Neuron (in vitro differentiated cells): ENCODE data around the gene CHMP1A.
"Not testable (repeated sequence)": the region's sequence is repeated elsewhere in the genome, so short reads cannot be mapped to it uniquely, and the experiment has no call there.

ENCODE experiments used
- H2AFZ ChIP-seq: one replicate; pipeline ENCODE4 v1.6.1; 2013; ENCODE audit warnings: low read depth, mild to moderate bottlenecking, inconsistent platforms, low read length, moderate library complexity
- H3K27me3 ChIP-seq: one replicate; pipeline ENCODE4 v1.6.1; 2013; ENCODE audit warnings: low read length; ENCODE audit not compliant: insufficient read depth
- H3K36me3 ChIP-seq: one replicate; pipeline ENCODE4 v1.6.1; 2013; ENCODE audit warnings: low read length; ENCODE audit not compliant: insufficient read depth
- H3K4me1 ChIP-seq: one replicate; pipeline ENCODE4 v1.6.1; 2013; ENCODE audit warnings: low read length; ENCODE audit not compliant: insufficient read depth
- H3K4me3 ChIP-seq: 2 replicates; pipeline ENCODE4 v1.5.1; 2013; ENCODE audit warnings: mild to moderate bottlenecking, low read length, moderate library complexity
- H3K9me3 ChIP-seq: one replicate; pipeline ENCODE4 v1.6.1; 2013; ENCODE audit warnings: low read length

Gene CHMP1A

DNA sequence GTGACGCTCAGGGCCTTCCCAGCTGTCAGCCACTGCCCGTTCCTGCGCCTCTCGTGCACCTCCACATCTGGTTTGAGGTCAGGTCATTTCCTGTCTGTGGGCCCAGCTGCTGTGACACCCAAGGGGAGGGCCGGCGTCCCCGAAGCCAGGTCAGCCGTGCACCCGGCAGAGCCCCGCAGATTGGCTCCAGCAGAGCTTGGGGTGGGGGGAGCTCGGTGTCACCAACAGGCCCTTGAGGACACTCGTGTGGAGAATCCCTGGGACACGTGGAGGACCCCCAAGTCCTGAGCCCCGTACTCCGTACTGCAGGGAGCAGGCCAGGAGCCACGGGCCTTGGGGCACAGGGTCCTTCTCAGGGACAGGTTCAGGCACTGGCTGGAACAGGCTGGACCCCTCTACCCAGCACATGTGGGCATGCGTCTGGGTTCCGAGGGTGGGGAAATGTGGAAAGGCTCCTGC, 39.2 kb upstream of the CHMP1A start:
- Histone ChIP-seq H3K9me3 (no peaks in the 10 kb centered on the region), H2AFZ (no peak overlapping the region), H3K27me3 (no peaks in the 10 kb centered on the region), H3K36me3 (peaks cover 43% of the 10 kb centered on the region), H3K4me1 (peaks cover 12% of the 10 kb centered on the region), H3K4me3 (no peak overlapping the region)

DNA sequence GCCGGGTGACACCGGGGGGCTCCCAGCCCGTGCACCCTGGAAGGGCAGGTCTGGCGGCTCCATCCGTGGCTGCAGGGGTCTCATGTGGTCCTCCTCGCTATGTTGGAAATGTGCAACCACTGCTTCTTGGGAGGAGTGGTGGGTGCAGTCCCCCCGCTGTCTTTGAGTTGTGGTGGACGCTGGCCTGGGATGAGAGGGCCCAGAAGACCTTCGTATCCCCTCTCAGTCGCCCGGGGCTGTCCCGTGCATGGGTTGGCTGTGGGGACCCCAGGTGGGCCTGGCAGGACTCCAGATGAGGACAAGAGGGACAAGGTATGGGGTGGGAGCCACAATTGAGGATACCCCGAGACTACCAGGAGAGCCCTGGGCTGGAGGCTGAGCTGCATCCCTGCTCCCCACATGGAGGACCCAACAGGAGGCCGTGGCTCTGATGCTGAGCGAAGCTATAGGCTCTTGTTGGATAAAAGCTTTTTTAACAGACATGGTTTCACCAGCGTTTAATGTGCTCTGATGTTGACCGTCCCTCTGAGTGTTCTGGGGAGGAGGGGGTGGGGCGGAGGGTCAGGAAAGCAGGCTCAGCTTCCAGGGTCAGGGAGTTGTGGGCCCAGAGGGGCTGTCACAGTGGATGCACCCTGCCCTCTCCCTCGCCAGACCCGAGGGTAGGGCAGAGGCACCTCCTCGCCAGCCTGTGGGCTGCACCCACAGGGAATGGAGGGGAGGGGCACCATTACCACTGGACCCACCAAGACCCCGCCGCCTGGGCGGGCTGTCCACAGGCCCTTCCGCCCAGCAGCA, 38.6 kb upstream of the CHMP1A start:
- Histone ChIP-seq H3K36me3 (peaks cover 48% of the 10 kb centered on the region), H3K4me3 (no peak overlapping the region), H3K27me3 (no peaks in the 10 kb centered on the region), H3K4me1 (peaks cover 12% of the 10 kb centered on the region), H3K9me3 (no peaks in the 10 kb centered on the region), H2AFZ (no peak overlapping the region)

DNA sequence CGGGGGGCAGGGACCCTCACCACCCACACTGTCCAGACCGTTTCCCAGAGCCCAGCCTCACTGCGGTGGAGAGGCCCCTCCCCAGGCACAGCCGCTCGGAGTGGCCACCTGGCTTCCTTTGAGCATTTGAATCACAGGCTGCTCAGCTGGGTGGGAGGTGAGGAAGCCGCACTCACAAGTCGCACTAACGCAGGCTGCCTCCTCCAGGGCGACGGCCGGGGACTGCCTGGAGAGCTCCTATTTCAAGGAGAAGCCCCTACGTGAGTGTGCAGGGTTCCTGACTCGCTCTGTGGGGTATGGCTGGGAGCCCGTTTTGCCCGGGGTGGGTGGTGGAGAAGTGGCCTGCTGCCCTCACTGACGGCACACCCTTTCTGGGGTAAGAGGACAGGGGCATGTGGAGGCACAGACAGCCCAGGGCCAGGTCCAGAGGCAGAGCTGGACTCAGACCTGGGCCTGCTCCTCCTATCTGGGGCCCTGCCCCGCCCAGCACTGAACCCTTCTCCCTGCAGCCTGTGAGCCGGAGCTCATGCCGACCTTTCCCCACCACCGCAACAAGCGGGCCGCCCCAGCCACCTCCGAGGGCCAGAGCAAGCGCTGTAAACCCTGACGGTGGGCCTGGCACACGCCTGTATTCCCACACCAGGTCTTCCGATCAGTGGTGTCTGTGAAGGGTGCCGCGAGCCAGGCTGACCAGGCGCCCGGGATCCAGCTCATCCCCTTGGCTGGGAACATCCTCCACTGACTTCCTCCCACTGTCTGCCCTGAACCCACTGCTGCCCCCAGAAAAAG, 37.8 kb upstream of the CHMP1A start:
- no peaks in the 10 kb centered on the region for H3K27me3 ChIP-seq
- peaks cover 6% of the 10 kb centered on the region for H3K4me1 ChIP-seq
- no peak overlapping the region for H2AFZ ChIP-seq
- no peak overlapping the region for H3K4me3 ChIP-seq
- H3K36me3 ChIP-seq, result peaks cover 53% of the 10 kb centered on the region
- H3K9me3 ChIP-seq, result no peaks in the 10 kb centered on the region

DNA sequence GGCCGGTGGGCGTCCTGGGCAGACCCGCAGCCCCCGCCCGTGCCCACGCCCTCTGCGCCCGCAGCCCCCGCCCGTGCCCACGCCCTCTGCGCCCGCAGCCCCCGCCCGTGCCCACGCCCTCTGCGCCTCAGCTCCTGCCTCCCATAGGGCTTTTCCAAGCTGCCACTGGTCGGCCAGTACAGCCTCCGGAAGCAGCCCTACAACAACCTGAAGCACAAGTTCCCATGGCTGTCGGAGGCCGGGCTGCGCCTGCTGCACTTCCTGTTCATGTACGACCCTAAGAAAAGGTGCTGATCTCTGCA, 37.2 kb upstream of the CHMP1A start:
- H3K9me3 ChIP-seq, H3K4me1 ChIP-seq, H3K27me3 ChIP-seq, H2AFZ ChIP-seq, H3K4me3 ChIP-seq: not testable (repeated sequence)
- peaks cover 58% of the 10 kb centered on the region for H3K36me3 ChIP-seq

DNA sequence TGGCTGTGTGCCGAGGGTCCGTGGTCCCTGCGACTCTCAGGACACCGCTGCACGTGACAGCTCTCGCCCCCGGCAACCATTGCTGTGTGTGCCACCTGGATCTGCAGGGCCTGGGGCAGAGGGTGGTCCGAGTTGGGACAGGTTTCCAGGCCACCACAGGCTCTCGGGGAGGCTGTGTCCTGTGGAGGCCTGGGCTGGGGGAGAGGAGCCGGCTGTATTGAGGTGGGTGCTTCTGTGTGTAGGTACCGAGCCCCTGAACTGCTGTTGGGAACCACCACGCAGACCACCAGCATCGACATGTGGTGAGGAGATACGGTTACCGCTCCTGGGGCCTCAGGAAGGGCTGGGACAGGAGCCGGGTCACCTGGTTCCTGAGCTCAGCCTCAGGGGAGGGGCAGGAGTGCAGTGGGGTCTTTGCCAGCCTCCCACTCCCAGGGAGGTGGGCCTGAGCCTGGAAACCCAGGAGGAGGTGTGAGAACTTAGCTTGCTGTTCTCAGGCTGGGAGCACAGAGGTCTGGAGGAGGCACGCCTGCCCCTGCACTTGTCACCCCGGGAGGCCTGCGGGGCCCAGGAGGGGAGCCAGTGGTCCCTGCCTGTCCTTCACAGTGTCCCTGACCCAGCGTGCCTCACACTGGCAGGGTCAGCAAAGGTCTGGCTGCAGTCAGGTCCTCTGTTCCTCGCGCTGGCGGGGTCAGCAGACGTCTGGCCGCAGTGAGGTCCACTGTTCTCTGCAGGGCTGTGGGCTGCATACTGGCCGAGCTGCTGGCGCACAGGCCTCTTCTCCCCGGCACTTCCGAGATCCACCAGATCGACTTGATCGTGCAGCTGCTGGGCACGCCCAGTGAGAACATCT, 36.6 kb upstream of the CHMP1A start:
- Histone ChIP-seq H3K27me3 (no peaks in the 10 kb centered on the region), H3K4me3 (no peak overlapping the region), H2AFZ (no peak overlapping the region), H3K36me3 (peaks cover 61% of the 10 kb centered on the region), H3K4me1 (no peaks in the 10 kb centered on the region), H3K9me3 (no peaks in the 10 kb centered on the region)

DNA sequence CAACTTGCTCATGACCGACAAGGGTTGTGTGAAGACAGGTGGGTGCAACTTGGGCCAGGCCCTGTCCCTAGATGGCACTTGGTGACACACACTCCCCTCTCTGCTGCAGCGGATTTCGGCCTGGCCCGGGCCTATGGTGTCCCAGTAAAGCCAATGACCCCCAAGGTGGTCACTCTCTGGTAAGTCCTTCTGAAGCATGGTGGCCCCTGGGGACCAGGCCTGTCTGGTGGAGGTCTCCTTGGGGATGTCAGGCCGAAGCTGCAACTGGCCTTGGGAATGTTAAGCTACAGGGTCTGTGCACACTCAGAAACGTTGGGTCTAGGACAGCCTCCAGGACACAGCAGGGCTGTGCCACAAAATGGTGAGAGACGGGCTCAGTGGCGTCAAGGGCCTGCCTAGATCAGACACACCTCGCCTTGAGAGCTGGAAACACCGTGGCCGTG, 35.8 kb upstream of the CHMP1A start:
- H3K27me3 ChIP-seq, result no peaks in the 10 kb centered on the region
- no peak overlapping the region for H2AFZ ChIP-seq
- H3K4me1 ChIP-seq, result no peaks in the 10 kb centered on the region
- peaks cover 65% of the 10 kb centered on the region for H3K36me3 ChIP-seq
- H3K9me3 ChIP-seq, result no peaks in the 10 kb centered on the region
- no peak overlapping the region for H3K4me3 ChIP-seq

DNA sequence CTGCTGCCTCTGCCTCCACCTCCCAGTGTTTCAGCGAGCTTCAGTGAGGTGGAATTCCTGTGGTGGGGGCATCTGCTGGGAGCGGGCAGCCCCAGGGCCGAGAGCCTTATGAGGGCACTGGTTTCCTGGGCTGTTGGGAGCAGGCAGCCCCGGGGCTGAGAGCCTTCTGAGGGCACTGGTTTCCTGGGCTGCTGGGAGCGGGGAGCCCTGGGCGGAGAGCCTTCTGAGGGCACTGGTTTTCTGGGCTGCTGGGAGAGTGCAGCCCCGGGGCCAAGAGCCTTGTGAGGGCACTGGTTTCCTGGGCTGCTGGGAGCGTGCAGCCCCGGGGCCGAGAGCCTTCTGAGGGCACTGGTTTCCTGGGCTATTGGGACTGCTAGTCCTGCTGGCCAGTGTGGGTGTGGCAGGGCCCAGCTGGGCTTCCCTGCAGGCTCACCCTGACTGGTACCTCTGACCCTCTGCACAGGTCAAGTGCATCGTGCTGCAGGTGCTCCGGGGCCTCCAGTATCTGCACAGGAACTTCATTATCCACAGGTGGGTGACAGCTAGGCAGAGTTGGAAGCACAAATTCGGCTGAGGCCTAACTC, 34.6 kb upstream of the CHMP1A start:
- no peaks in the 10 kb centered on the region for H3K27me3 ChIP-seq
- peaks cover 62% of the 10 kb centered on the region for H3K36me3 ChIP-seq
- no peaks in the 10 kb centered on the region for H3K9me3 ChIP-seq
- peaks cover 8% of the 10 kb centered on the region for H3K4me1 ChIP-seq
- no peak overlapping the region for H3K4me3 ChIP-seq
- no peak overlapping the region for H2AFZ ChIP-seq

DNA sequence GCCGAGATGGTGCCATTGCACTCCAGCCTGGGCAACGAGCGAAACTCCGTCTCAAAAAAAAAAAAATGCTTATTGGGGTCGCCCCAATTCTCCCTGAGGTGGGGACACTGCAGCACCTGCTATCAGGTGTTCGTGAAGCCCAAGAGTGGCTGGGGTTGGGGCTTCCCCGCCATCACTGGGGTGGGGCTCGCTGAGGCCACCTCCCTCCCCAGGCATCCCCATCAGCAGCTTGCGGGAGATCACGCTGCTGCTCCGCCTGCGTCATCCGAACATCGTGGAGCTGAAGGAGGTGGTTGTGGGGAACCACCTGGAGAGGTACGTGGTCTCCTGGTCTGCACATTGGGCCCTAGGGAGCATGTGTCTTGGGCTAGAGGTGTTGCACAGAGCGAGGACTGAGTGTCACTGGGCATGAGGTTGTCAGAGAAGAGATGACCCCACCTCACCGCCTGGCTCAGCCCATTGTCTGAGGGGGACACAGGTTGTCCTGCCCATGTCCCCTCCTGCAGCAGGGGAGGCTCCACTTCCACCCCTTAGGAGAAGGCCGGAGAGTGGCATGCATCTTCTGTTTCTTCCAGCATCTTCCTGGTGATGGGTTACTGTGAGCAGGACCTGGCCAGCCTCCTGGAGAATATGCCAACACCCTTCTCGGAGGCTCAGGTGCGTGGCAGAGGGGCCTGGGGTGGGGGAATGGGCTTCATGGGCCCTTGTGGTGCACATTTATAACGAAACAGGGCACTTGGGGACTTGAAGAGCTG, 33.9 kb upstream of the CHMP1A start:
- H2AFZ ChIP-seq, result no peak overlapping the region
- H3K4me3 ChIP-seq, result no peak overlapping the region
- peaks cover 9% of the 10 kb centered on the region for H3K4me1 ChIP-seq
- no peaks in the 10 kb centered on the region for H3K9me3 ChIP-seq
- no peaks in the 10 kb centered on the region for H3K27me3 ChIP-seq
- H3K36me3 ChIP-seq, result peaks cover 60% of the 10 kb centered on the region

DNA sequence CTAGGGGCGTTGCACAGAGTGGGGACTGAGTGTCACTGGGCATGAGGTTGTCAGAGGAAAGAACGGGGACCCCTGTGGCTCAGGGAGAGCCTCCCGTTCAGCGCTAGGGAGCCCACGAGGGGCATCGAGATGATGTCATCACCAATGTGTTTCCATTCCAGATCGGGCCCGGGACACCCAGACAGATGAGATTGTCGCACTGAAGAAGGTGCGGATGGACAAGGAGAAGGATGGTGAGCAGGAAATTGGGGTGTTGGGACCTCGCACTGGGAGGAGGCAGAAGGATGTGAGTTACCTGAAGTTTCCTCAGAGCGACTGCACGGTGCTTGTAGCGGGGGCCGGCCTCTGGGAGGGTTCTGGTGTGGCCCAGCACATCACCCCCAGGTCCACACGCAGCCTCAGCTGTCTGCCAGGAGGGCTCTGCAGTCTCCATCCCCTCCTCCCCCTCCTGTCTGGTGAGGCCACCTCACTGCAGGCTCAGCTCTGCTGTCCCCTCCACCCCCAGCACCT, 32.9 kb upstream of the CHMP1A start:
- Histone ChIP-seq H2AFZ (no peak overlapping the region), H3K27me3 (no peaks in the 10 kb centered on the region), H3K36me3 (peaks cover 57% of the 10 kb centered on the region), H3K4me3 (no peak overlapping the region), H3K4me1 (peaks cover 9% of the 10 kb centered on the region), H3K9me3 (no peaks in the 10 kb centered on the region)

DNA sequence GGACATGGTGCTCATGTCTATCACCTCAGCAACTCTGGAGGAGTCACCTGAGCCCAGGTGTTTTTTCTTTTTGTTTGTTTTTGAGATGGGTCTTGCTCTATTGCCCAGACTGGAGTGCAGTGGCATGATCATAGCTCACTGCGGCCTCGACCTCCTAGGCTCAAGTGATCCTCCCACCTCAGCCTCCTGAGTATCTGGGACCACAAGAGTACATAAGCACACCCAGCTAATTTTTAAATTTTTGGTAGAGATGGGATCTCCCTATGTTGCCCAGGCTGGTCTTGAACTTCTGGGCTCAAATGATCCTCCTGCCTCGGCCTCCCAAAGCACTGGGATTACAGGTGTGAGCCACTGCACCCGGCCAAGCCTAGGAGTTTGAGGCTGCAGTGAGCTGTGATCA, 32.1 kb upstream of the CHMP1A start:
- not testable (repeated sequence) for H3K27me3 ChIP-seq, H3K4me3 ChIP-seq, H3K9me3 ChIP-seq, H2AFZ ChIP-seq, H3K4me1 ChIP-seq
- H3K36me3 ChIP-seq, result peaks cover 50% of the 10 kb centered on the region

DNA sequence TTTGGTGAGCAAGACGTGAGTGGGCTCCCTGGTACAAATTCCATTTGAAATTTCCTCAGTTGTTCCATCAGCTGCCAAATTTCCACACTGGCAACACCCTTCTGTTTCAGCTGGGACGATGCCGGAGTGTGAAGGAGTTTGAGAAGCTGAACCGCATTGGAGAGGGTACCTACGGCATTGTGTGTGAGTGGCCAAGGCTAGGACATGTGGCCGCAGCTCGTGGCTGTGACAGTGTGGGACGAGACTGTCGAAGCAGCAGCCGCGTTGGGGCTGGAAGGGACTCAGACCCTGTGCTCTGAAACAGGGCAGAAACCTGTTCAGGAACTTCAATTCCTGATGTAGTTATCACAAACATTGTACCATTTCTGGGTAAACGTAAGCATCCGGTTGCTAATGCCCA, 31.6 kb upstream of the CHMP1A start:
- H3K9me3 ChIP-seq, result no peaks in the 10 kb centered on the region
- H3K4me3 ChIP-seq, result no peak overlapping the region
- peaks cover 9% of the 10 kb centered on the region for H3K4me1 ChIP-seq
- peaks cover 46% of the 10 kb centered on the region for H3K36me3 ChIP-seq
- no peaks in the 10 kb centered on the region for H3K27me3 ChIP-seq
- H2AFZ ChIP-seq, result no peak overlapping the region

DNA sequence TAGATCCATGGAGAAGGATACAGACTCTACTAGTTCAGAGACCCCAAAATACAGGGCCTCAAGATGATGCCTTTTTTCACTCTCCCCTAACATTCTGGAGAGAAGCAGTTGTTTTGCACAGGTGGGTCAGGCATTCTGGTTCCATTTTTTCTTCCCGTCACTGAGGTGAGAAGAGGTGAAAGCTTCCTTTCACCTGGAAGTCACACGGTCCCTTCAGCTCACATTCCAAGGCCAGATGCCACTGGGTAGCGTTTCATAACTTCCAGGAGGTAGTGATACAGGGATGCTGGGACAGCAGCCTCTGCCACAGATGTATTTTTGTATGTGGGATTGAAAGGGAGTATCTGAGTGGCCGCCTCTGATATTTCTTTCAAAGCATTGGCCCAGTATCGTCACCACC, 30.9 kb upstream of the CHMP1A start:
- Histone ChIP-seq H3K4me3 (no peak overlapping the region), H3K36me3 (peaks cover 42% of the 10 kb centered on the region), H3K4me1 (peaks cover 9% of the 10 kb centered on the region), H2AFZ (no peak overlapping the region), H3K27me3 (no peaks in the 10 kb centered on the region), H3K9me3 (no peaks in the 10 kb centered on the region)
